Activated CD4-positive, CD25-positive, alpha-beta regulatory T cell treated with anti-CD3 and anti-CD28 coated beads, Interleukin-2, amount 50 U/mL, for 24 hours (primary cell): ENCODE data around the gene UCKL1.
"Not testable (repeated sequence)": the region's sequence is repeated elsewhere in the genome, so short reads cannot be mapped to it uniquely, and the experiment has no call there.

Experiments used
- ATAC-seq, 2 donors: fragments of 150-1000 bp; cut with Tn5 transposase; one replicate each; pipeline ENCODE4 v1.10.0; 2021; ENCODE audit warnings: mild to moderate bottlenecking in 1 of 2, moderate library complexity in 1 of 2

The UCKL1 gene

DNA sequence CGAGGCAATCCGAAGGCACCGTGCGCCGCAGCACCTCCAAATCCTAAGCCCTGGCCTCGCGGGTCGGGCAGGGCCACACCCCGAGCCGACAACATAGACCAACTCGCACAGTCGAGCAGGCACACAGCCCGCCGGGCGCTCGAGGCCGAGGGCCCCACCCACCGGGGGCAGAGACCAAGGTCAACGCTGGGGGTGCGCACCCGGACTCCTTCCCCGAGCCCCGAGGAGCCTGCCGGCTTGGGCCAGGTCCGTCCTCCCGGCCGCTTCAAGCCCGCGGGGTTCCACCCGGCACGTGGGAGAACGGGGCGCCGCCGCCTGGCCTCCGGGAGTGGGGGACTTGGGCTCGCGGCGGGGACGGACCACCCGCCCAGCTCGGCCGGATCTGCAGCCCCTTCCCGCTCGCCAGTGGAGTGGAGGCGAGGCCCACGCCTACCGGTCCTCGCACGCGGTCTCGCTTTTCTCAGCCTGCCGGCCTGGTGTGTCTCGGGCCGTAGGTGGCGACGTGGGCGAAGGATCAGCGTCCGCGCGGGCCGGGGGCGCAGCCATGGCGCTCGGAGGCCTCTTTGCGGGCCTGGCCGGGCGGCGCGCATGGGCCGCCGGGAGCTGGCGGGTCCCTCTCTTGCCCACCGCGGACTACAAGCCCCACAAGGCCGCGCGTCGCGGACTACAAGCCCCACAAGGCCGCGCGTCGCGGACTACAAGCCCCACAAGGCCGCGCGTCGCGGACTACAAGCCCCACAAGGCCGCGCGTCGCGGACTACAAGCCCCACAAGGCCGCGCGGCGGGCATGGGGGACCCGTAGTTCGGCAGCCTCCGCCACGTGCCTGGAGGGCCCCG lies at the start of gene UCKL1:
Gene UCKL1, minus strand, starts transcription at position 590 of the 837 bp plus-strand sequence. Its CDS starts 44 bp downstream, at position 546.
- peak; percentile 82 to 84 for ATAC-seq

DNA sequence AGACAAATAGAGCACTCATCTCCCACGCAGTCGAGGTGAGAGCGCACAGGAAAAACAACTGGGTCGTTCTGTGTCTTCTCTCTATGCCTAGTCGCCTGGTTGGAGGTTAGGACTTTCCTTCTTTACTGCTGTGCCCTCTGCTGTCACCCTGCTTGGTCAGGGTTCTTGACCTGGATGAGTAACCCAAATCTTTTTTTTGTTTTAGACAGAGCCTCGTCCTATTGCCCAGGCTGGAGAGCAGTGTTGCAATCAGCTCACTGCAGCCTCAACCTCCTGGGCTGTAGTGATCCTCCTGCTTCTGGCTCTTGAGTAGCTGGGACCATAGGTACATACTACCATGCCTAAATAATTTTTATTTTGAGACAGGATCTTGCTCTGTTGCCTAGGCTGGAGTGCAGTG lies 49.2 kb upstream of the UCKL1 start:
- ATAC-seq: no peak

DNA sequence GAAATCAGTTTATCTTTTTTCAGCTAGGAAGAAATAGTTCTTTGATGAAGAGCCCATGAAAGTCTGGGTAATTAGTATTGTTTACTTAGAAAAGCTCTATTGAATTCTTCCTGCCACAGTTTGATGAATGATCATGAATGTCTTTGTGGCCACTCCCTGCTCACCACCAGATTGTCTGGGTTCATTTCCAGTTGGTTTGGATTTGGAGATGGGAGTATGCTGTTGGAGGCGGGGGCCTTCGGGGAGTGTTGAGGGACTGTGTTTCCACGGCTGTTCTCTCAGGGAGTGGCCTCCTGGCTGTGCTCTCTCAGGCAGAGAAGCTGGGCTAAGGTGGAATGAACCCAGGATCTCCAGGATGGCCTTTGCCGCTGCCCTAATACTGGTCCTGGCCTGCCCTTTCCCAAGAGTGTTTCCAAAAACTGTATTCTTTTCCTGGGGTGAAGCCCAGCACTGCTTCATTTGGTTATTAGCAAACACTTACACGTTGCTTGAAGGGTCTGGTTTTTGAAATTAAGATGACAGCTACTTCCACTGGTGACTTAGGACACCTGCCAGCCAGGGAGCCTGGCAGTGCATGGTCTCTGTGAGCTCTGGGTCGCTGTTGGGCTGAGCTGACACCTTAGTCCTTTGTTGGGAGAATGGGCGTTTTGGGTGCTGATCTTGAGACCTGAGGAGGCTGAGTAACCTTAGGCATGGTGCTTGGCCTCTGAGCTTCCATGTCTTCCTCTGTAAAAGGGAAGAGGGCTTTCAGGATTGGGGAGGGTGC lies 47.9 kb upstream of the UCKL1 start:
- ATAC-seq: no peak

DNA sequence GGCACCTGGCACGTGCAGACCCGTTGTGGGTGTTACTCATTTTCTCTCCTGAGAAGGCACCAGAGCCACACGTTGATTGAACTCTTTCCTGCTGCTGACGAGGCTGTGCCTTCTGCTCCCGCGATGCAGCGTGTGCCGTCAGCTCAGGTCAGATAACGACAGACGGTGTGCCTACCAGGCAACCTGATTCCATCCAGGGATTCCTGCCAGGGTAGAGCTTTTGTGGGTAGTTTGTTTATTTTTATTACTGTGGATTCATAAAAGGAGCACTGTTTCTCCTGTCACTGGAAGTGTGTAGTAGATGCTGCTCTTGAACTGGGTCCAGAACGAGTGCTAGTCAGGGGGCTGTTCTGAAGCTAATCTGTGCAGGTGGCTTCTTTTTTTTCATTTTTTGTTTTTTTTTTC lies 45.4 kb upstream of the UCKL1 start:
- ATAC-seq: no peak

DNA sequence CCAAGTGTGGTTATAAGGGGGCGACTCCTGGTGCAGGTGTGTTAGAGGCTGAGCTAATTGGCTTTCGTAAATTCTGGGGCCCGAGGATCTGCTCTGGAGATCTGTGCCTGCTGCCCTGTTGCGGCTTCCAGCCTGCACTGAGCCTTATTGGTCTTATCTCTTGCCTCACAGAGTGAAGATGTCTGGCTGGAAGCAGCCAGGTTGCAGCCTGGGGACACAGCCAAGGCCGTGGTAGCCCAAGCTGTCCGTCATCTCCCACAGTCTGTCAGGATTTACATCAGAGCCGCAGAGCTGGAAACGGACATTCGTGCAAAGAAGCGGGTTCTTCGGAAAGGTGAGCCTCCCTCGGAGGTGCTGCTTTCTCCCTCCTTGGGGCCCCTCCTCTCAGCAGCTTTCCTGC lies 44.7 kb upstream of the UCKL1 start:
- ATAC-seq: no peak

DNA sequence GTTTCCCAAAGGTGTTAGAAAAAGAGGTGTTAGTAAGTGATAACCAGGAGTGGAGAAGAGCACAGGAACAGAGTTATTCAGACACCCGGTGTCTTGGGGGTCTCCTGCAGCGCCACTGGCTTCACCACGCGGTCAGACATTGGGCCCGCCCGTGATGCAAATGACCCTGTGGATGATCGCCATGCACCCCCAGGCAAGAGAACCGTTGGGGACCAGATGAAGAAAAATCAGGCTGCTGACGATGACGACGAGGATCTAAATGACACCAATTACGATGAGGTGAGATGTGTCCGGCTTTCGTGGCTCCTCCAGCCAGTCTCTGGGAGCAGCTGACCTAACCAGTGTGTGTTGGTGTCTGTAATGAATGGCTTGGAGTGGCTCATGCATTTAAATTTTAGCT lies 26.7 kb upstream of the UCKL1 start:
- no peak for ATAC-seq

DNA sequence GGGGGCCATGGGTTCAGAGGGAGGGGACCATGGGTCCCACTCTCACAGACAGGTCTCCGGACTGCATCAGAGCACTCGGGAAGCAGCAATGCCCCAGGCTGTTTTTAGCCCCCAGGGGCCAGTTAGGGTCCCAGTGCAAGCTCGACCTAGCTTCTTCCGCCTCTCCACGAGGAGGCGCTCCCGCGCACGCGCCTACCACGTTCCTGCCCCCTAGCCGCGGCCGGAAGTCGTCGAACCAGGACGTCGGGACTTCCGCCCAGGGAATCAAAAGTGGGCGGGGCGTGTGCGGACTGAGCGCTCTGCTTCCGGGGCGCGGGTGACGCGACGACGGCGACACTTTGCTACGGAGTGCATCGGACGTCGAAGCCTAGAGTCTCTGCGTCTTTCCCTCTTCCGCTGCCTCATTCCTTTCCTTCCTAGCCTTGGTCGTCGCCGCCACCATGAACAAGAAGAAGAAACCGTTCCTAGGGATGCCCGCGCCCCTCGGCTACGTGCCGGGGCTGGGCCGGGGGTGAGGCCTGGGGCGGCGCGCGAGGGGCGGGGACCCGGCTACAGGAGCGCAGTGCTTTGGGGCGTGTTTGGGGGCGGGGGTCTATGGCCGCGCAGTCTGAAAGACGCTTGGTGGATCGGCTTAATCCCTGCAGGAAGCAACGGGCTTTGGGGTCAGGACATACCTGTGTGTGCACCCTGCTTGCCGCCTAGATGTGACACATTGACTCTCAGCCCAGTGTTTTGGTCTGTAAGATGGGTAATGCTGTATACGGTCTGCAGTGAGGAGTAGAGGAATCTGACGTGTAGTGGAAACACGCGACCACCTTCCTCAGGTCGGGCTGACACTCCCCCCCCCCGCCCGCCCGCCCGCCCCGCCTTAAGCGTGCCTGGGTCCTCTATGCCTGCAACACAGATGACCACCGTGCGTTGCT lies 24.9 kb upstream of the UCKL1 start, which contains the start of gene PRPF6:
Gene PRPF6, plus strand, starts transcription at position 327 of the 923 bp plus-strand sequence. Its CDS starts 114 bp downstream, at position 441.
- ATAC-seq: peak; percentile 65 to 68

DNA sequence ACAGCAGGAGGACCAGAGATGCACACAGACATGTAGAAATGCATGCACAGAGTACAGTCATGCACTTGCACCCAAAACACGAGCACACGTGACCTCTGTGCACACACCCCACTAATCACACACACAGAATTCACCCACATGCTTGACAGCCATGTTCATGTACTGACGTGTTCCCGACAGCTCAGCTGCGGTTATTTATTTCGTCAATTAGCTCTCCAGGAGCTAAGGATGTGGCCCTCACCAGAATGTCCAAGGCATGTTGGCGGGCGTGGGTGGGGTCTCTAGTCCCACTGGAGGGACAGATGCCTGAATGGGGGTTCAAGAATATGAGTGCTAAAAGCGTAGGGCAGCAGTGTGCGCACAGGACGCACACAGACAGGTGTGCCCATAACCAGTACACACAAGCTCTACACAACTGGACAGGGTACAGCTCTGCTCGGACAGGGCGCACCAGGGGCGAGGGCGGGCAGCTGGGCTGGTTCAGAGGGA lies 24.1 kb upstream of the UCKL1 start:
- peak; percentile 30 to 46 for ATAC-seq

DNA sequence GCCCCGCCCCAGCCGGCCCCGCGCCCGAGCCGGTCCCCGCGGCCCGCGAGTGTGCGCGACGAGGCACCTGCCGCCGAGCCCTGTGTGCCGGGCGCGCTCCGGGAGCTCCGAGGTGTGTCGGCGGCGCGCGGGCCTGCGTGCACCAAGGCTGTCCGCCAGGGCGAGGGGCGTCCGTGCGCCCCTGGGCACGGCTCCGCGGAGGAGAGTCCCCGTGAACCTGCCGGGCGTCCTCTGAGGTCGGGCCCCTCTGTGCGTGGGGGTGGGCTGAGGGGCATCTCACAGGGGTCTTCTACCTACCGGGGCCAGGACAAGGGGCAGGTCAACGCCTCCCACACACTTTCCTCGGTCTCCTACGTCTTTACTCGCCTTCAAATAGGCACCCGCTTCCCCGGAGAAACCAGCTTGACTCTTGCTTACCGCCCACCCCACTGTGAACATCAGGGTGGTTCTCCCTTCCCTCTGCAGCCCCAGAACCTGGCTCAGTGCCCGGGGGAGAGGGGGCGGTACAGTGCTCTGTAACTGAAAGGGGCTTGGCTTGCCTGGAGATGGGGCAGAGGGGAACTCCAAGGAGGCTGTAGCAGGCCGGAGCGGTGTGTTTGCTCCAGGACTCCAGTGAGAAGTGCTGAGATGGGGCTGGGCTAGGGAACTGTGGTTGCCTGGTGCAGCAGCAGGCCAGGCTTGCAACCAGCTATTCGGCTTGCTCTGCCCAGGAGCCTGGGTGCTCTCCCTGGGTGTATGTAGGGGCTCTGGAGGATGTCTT lies 23.5 kb upstream of the UCKL1 start, which contains the start of gene SAMD10:
Gene SAMD10, minus strand, starts transcription at position 86 of the 760 bp plus-strand sequence. CDS start 175 bp downstream, outside the sequence.
- peak; percentile 22 to 33 for ATAC-seq

DNA sequence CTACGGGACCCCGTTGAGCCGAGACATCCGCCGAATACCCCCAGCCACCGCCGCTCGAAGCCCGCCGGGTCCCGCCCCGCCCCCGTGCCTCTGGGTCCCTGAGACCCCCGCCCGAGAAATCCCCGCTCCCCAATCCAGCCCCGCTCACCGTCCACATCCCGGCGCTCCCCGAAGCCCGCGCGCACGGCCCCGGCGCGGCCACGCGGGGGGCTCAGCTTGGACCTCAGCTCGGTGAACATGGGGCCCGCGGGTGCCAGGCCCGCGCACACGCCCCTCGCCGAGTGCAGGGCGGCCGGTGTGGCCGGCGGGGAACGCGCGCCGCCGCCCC lies 23.0 kb upstream of the UCKL1 start:
- no peak for ATAC-seq

DNA sequence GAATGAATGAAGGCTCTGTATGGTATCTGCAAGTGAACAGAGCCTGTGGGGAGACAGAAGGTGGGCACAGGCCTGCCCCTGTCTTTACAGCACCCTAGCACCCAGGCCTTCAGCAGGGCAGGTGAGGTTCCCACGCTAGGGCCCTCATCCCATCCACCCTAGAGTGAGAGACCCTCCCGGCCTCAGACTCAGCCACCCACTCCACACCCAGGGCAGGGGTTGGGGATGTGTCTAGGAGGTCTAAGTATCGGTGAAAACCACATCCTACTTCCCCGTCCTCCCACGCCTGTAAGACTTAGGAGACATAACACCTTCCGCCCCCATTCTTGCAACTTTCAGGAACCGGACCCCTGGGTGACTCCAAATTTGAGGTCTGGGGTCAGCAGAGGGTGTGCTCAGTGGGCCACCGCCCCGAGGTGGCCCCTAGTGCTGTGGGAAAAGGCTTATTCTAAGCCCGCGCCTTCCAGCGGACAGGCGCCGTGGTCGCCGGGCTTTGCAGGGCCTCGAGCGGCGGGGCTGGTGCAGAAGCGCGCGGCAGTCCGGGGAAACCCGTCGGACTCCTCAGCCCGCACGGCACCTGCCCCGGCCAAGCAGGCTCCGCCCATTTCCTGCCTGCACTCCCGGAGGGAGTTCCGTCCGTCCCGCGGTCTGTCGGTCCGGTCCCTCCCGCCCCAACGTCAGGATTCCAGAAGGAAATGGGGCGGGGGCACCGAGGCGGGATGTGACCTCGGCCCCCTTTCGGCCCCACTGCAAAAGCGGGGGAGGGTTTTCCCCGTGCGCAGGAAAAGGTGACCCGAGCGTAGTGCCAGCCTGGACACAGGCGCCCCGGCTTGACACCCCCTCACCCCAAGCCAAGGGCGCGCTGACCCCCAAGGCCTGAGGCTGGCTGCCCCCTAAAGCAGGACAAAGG lies 22.4 kb upstream of the UCKL1 start:
- peak in 1 of 2 donors; percentile 3 for ATAC-seq

DNA sequence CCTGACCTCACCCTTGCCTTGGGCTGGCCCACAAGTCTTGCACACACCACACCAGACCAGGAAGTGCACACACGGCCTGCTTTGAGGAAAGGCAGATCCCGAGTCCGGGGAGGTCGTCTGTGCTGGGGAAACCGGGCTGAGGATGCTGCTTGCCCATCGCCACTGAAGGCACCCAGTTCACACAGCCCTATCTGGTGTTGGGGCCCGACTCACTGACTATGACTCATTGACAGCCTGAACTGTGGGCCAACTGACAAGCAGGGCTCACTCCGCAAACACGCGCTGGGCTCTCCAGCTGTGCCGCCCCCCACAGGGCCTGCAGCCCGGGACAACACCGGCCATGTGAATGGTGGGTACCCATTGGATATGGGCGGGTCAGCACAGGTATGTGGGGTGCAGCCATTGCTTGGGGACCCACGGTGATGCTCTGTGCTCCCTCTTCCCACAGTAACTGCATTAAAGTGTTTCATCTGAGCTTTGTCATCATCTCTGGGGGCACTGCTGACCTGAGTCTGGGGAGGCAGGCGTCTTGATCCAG lies 21.6 kb upstream of the UCKL1 start:
- peak; percentile 58 to 61 for ATAC-seq

DNA sequence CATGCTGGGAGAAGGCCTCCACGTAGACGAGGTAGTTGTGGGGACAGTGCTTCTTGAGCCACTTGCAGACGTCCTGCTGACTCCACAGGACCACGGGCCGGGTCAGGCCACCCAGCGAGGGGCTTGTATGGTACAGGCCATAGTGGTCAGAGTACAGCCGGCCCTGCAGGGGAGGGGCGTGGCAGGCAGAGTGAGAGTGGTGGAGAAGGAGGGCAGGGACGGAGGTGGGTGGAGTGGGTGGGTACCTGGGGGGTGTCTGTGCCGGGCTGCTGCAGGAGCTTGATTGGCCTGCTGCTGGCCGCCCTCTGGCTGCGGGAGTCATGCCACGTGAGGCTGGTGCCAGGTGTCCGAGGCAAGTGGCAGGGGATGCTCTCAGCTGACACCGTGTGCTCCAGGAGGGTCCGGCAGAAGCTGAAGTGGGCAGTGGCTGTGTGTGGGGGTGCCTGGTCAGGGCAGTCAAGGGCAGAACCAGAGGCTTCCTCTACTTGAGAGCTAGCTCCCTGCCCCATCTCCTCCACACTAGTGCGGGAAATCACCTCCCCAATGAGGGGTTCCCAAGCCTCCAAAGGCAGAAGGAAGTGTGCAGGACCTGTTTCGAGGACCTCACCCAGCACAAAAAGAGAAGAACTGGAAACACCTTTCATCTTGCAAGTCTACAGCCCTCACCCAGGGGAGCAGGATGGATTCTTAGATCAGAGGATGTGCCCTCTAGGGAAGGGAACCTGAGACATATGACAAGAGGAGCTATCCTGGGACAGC lies 20.9 kb upstream of the UCKL1 start:
- ATAC-seq: no peak

DNA sequence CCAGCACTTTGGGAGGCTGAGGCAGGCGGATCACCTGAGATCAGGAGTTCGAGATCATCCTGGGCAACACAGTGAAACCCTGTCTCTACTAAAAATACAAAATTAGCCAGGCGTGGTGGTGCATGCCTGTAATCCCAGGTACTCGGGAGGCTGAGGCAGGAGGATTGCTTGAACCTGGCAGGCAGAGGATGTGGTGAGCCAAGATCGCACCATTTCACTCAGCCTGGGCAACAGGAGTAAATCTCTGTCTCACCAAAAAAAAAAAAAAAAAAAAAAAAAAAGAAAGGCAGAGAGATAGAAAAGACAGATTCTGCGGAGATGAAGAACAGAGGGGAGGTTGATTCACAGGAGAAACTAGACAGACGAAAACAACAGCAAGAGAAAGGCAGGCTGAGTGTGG lies 20.3 kb upstream of the UCKL1 start:
- ATAC-seq: not testable (repeated sequence)

DNA sequence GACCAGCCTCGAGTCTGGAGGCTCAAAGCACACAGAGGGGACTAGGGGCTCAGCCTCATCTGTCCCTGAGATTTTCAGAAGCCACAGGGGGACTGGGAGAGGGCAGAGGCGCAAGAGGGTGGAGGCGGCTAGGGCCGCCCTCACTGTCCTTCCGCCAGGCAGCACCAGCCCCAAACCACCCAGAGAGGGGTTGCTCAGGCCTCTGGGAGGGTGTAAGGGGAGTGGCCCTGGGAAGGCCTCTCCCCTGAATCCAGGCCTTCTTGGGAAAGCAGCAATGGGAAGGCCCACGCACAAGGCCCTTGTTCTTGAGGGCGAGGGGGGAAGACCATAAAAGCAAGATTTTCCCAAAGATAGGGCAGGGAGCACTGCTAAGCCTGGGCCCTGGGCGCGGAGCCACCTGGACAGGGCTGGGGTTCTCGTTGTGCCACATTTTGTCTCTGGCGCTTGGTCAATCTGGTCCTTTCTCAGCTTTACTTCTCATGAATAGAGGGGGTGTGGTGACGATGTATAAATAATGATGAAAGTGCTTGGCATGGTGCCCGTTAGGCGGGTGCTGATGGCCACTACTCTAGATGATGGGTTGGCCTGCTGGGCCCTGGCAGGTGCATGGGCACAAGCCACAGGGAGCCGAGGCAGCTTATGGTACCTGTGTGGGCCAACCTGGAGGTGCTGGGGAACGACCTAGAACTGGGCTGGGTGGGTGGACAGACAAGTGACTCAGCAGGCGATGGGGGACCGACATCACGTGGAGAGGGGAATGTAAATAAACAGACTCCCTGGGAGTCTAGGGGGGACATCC lies 18.4 kb upstream of the UCKL1 start:
- no peak for ATAC-seq

DNA sequence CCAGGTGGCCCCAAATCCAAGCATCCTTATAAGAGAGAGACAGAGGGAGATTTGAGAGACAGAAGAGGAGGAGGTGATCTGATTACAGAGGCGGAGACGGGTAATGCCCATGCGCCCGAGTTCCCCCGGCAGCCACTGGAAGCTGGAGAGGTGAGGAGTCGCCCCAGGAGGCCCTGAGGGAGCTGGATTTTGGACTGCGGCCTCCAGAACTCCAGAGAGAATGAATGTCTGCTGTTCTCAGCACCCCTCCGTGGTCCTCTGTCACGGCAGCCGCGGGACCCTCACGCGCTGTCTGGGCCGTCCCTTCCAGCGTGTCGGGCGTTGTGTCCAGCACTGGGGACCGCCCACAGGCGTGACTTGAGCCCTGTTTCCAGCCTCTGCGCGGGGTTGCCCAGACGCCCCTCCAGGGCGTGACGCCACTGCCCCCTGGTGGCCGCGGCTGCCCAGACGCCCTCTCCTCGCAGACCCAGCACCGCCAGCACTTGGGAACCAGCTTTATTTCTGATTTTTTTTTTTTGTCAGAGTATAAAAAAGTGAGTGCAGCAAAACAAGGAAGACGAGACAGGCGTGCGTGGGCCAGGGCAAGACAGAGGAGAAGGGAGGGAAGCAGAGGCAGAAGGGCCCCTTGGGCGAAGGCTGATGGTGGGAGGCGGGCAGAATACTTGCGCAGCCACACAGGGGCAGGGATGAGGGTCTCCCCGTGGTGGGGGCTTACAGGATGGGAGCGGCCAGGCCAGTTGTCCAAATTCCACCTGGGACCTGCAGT lies 17.6 kb upstream of the UCKL1 start:
- ATAC-seq: peak; percentile 33 to 48

DNA sequence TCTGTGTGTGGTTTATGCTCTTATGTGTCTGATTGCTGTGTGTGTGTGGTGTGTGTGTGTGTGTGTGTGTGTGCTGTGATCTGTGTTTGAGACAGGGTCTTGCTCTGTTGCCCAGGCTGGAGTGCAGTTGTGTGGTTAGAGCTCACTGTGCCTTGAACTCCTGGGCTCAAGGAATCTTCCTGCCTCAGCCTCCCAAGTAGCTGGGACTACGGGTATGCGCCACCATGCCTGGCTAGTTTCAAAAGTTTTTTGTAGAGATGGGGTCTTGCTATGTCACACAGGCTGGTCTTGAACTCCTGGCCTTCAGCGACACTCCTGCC lies 16.9 kb upstream of the UCKL1 start:
- no peak for ATAC-seq
